Thyroid gland (tissue), 4 donors: ENCODE results near the gene CHRNB2. TPM values are rescaled to one million over a fixed set of nuclear protein-coding genes. Genes with fewer than 3 reads are reported as not detected.

ENCODE experiments used
- DNase-seq, 2 donors: peaks; one replicate each; pipeline ENCODE4 v3.0.0-alpha.2; 2019
- H3K27ac ChIP-seq, 3 donors: fragments of 200-600 bp; sonication (generic); 1 replicate in 2 of 3; 2 replicates in 1 of 3; pipeline ENCODE4 v1.5.1; 2016 to 2019; ENCODE audit warnings: mild to moderate bottlenecking in 1 of 3, moderate library complexity in 1 of 3
- H3K27me3 ChIP-seq: fragments of 200-600 bp; sonication (generic); one replicate; pipeline ENCODE4 v1.5.1; 2019
- H3K36me3 ChIP-seq, 2 donors: fragments of 200-600 bp; sonication (generic); one replicate each; pipeline ENCODE4 v1.5.1; 2016 to 2019
- H3K4me1 ChIP-seq, 2 donors: fragments of 200-600 bp; sonication (generic); one replicate each; pipeline ENCODE4 v1.5.1; 2017 to 2019
- H3K4me3 ChIP-seq, 3 donors: fragments of 200-600 bp; sonication (generic); replicated peaks in 1 of 3; 1 replicate in 2 of 3; 2 replicates in 1 of 3; pipeline ENCODE4 v1.5.1; 2016; ENCODE audit warnings: mild to moderate bottlenecking in 1 of 3
- H3K9me3 ChIP-seq: fragments of 200-600 bp; sonication (generic); one replicate; pipeline ENCODE4 v1.5.1; 2017
- POLR2A ChIP-seq, 2 donors: fragments of 450-650 bp; IDR thresholded peaks; one replicate each; pipeline ENCODE4 v1.6.1; 2017; ENCODE audit warnings: antibody characterized with exemption in 2 of 2, mild to moderate bottlenecking in 2 of 2, moderate library complexity in 1 of 2
- WGBS, 2 donors: methylation state at CpG; one replicate each; pipeline ENCODE4 v1.1.5; 2017; 5-methylcytosine and 5-hydroxymethylcytosine counted together
- intact Hi-C: fragments of 100-400 bp; cut with DNase I; formaldehyde crosslinking; loops from one replicate; pipeline ENCODE4 v1.15.1; 2023
- total RNA-seq, 4 donors: library from RNA; depleted of rRNA; stranded (reverse); fragments of >200 nt; gene quantifications; one replicate each; pipeline ENCODE4 v1.2.3, GENCODE V29; 2016
- TF ChIP-seq, protein P1 (sequence below), 6 experiments: fragments of 200-600 bp in 3 of 6; fragments of 450-650 bp in 3 of 6; sonication (generic) in 3 of 6; IDR thresholded peaks; one replicate each; pipeline ENCODE4 v1.5.1; 2016 to 2019; ENCODE audit warnings: antibody characterized with exemption in 6 of 6, mild to moderate bottlenecking in 2 of 6, inconsistent platforms in 1 of 6, moderate library complexity in 1 of 6

CHRNB2 gene
- total RNA-seq, 4 donors from 2014 or later, result 0.73 TPM; not detected in 3

DNA sequence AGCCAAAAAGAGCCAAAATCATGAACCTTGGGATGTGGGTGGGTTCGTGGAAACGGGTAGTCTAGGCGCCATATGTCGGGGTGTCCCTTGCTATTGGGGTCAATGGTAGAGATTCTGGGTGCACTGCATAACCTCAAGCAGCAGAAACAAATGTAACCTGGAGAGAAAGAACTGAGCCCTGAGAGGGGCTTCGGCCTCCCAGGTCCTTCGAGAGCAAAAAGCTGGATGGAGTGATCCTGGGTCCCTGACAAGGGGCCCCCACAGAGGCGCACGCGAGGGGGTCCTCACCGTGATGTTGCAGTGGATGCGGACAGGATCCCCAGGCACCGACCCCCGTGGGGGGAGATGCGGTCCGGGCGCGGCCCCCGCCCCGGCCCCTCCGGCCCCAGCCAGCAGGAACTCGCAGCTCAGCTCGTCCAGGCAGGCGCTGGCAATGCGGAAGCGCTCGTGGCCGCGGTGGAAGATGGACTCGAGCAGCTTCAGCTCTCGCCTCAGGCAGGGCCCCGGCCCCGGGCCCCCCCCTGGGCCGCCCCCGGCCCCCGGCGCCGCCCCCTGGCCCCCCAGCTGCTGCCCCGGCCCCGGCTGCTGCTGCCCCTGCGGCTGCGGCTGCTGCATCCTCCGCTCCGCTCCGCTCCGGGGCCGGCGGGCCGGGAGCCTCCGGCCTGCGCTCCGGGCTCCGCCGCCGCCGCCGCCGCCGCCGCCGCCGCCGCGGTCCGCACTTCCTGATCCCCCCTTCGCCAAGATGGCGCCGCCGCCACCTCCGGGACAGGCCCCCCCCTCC lies 9.4 kb upstream of the CHRNB2 start, which contains the start of gene UBE2Q1:
UBE2Q1 (minus strand) TSS at position 724 of the 781 bp plus-strand sequence; CDS start at position 615, 109 bp downstream.
- WGBS, 2 donors, result 0% methylated on average over 6 to 14 of the region's 69 CpGs
- Histone ChIP-seq H3K4me3 (peak within 1 kb of the TSS; percentile 55 to 84 (median 69)), H3K36me3 (peaks cover 23 to 25% of the 10 kb centered on the region in 2 donors), H3K4me1 (peaks cover 20 to 28% of the 10 kb centered on the region in 2 donors), H3K27me3 (no peaks in the 10 kb centered on the region), H3K27ac (peak within 1 kb of the TSS; percentile 76 to 89 (median 83)), H3K9me3 (no peaks in the 10 kb centered on the region)
- TF ChIP-seq, protein P1, sequence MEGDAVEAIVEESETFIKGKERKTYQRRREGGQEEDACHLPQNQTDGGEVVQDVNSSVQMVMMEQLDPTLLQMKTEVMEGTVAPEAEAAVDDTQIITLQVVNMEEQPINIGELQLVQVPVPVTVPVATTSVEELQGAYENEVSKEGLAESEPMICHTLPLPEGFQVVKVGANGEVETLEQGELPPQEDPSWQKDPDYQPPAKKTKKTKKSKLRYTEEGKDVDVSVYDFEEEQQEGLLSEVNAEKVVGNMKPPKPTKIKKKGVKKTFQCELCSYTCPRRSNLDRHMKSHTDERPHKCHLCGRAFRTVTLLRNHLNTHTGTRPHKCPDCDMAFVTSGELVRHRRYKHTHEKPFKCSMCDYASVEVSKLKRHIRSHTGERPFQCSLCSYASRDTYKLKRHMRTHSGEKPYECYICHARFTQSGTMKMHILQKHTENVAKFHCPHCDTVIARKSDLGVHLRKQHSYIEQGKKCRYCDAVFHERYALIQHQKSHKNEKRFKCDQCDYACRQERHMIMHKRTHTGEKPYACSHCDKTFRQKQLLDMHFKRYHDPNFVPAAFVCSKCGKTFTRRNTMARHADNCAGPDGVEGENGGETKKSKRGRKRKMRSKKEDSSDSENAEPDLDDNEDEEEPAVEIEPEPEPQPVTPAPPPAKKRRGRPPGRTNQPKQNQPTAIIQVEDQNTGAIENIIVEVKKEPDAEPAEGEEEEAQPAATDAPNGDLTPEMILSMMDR (IDR thresholded peaks at IDR 0.05), result no peak
- TF ChIP-seq POLR2A (IDR thresholded peaks at IDR 0.05), result no peak
- DNase-seq, result peak; percentile 44 to 56
- intact Hi-C loops, result no loop called here

GRCh38 chr1:154558720-154559465 lies 8.7 kb upstream of the CHRNB2 start:
- Histone ChIP-seq H3K27me3 (no peaks in the 10 kb centered on the region), H3K4me1 (peaks cover 20 to 28% of the 10 kb centered on the region in 2 donors), H3K9me3 (no peaks in the 10 kb centered on the region), H3K36me3 (peaks cover 15 to 18% of the 10 kb centered on the region in 2 donors), H3K4me3 (peak overlapping the region; percentile 33 to 55 (median 38)), H3K27ac (peak overlapping the region; percentile 76 to 89 (median 83))
- 0 to 1% methylated on average over 26 to 31 of the region's 57 CpGs for WGBS, 2 donors
- TF ChIP-seq POLR2A (IDR thresholded peaks at IDR 0.05), result peak in 1 of 2 donors; percentile 65
- TF ChIP-seq, protein P1 (IDR thresholded peaks at IDR 0.05), result no peak
- intact Hi-C loops, result no loop called here
- peak; percentile 99 for DNase-seq

- Histone ChIP-seq H3K4me1 (peaks cover 20 to 28% of the 10 kb centered on the region in 2 donors), H3K27me3 (no peaks in the 10 kb centered on the region), H3K27ac (peak overlapping the region; percentile 76 to 89 (median 83)), H3K9me3 (no peaks in the 10 kb centered on the region), H3K36me3 (peaks cover 9 to 11% of the 10 kb centered on the region in 2 donors), H3K4me3 (peak overlapping the region in 2 of 3 donors; percentile 33 to 38)
- TF ChIP-seq, protein P1 (IDR thresholded peaks at IDR 0.05), result peak; percentile 84 to 97 (median 91)
- no peak for TF ChIP-seq POLR2A (IDR thresholded peaks at IDR 0.05)
- WGBS, 2 donors, result 14 to 15% methylated on average over 13 of the region's 13 CpGs
- DNase-seq, result peak; percentile 87 to 89
- intact Hi-C loops, result loop anchor here (5.0 to 10.0 kb wide), 3 partner anchors 198 to 505 kb away; partner anchors contain the start of gene EFNA4
Observed at GRCh38 chr1:154559466-154560044, 8.0 kb upstream of the CHRNB2 start.

DNA sequence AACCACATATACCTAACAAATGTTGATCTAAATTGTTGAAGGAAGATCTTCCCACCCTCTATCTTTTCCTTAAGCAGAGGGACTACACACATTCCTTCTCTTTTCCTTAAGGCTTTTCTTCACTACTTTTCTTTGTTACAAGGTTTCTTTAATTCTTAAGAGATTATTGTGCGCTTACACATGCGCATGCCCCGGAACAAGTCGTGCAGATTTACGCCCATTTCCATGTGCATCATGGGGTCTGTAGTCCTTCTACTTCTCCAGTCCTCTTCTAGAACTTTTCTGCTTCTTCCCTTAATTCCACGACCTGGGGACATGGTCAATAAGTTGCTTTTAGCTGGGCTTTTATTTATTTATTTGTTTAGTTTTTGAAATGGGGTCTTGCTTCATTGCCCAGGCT lies 1.7 kb upstream of the CHRNB2 start:
- Histone ChIP-seq H3K36me3 (no peaks in the 10 kb centered on the region), H3K4me1 (peaks cover 0 to 10% of the 10 kb centered on the region in 2 donors), H3K4me3 (no peak overlapping the region), H3K9me3 (no peaks in the 10 kb centered on the region), H3K27ac (no peak overlapping the region), H3K27me3 (no peaks in the 10 kb centered on the region)
- WGBS, 2 donors, result 85 to 93% methylated on average over 6 of the region's 6 CpGs
- no peak for TF ChIP-seq POLR2A (IDR thresholded peaks at IDR 0.05)
- TF ChIP-seq, protein P1 (IDR thresholded peaks at IDR 0.05), result no peak
- DNase-seq, result no peak
- intact Hi-C loops, result loop anchor here (10.0 kb wide), 1 partner anchor 499 kb away; the partner anchor contains the start of gene EFNA4
